ENCODE data around the gene CCDC83.

CCDC83 gene

DNA sequence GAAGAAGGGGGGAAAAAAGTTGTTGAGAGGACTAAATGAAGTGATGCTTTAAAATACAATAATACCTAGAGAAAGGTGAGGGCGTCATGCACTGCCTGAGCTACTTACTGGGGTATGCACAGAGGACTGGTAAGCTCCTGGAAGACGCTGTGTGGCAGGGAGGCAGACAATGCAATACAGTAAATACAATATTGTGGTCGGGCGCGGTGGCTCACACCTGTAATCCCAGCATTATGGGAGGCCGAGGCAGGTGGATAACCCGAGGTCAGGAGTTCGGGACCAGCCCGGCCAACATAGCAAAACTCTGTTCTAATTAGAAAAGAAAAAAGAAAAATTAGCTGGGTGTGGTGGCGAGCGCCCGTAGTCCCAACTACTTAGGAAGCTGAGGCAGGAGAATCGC, 43.6 kb upstream of the CCDC83 start:
- Histone ChIP-seq H3K36me3 (ENCODE audit: control insufficient read depth in 1 of 2, insufficient read depth in 2 of 2, low read depth in 1 of 2, low read length in 2 of 2) (no peaks in the 10 kb centered on the region), H4K91ac (ENCODE audit: low read length) (no peak overlapping the region), H2BK15ac (ENCODE audit: low read depth, poor library complexity, severe bottlenecking) (no peak overlapping the region), H2BK12ac (ENCODE audit: low read length in 2 of 2) (no peak overlapping the region), H3K9me3 (ENCODE audit: control insufficient read depth, low read length) (no peaks in the 10 kb centered on the region), H3K18ac (ENCODE audit: low read depth in 1 of 2, low read length in 2 of 2) (no peak overlapping the region), H3K4me3 (ENCODE audit: insufficient read depth in 1 of 2, low read depth in 1 of 2, low read length in 2 of 2) (peak overlapping the region in 1 of 2 experiments; percentile 84), H3K23ac (ENCODE audit: low read length in 2 of 2) (no peak overlapping the region), H3K14ac (ENCODE audit: low read length in 2 of 2) (no peak overlapping the region), H3K4me2 (ENCODE audit: low read length, poor library complexity, severe bottlenecking) (peak overlapping the region; percentile 98), H2BK120ac (ENCODE audit: low read depth, low read length) (no peak overlapping the region), H3K79me1 (replicated peaks; ENCODE audit: low read length, poor library complexity, severe bottlenecking) (peaks cover 3% of the 10 kb centered on the region), H3K4me1 (ENCODE audit: control insufficient read depth, insufficient read depth, low read depth, low read length) (peaks cover 12% of the 10 kb centered on the region), H4K8ac (ENCODE audit: low read length) (no peak overlapping the region), H3K9ac (ENCODE audit: low read length) (peak overlapping the region; percentile 65), H3K27ac (ENCODE audit: low read length, poor library complexity, severe bottlenecking) (no peak overlapping the region), H2AFZ (ENCODE audit: low read depth, low read length) (no peak overlapping the region), H3K27me3 (ENCODE audit: control insufficient read depth in 1 of 2, insufficient read depth in 1 of 2, low read length in 2 of 2) (no peaks in the 10 kb centered on the region), H2BK5ac (ENCODE audit: low read depth, low read length, poor library complexity, severe bottlenecking) (no peak overlapping the region), H3K4ac (ENCODE audit: low read depth in 1 of 2, low read length in 2 of 2) (no peak overlapping the region), H2AK5ac (ENCODE audit: low read length, severe bottlenecking) (no peak overlapping the region)
- 82% methylated on average over 13 of the region's 13 CpGs for WGBS
- no peak for DNase-seq

DNA sequence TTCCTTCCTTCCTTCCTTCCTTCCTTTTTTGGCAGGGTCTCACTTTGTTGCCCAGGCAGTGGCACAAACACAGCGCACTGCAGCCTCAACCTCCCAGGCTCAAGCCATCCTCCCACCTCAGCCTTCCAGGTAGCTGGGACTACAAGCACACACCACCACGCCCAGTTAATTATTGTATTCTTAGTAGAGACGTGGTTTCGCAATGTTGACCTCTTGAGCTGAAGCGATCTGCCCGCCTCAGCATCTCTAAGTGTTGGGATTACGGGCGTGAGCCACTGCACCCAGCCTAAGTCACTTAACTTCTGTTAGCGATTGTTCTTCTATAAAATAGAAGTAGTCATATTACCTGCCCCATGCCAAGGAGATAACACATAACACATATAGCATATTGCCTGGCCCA, 41.5 kb upstream of the CCDC83 start:
- Histone ChIP-seq H3K4me3 (ENCODE audit: insufficient read depth in 1 of 2, low read depth in 1 of 2, low read length in 2 of 2) (no peak overlapping the region), H2BK12ac (ENCODE audit: low read length in 2 of 2) (no peak overlapping the region), H3K9ac (ENCODE audit: low read length) (no peak overlapping the region), H3K23ac (ENCODE audit: low read length in 2 of 2) (no peak overlapping the region), H3K79me1 (replicated peaks; ENCODE audit: low read length, poor library complexity, severe bottlenecking) (peaks cover 3% of the 10 kb centered on the region), H3K27me3 (ENCODE audit: control insufficient read depth in 1 of 2, insufficient read depth in 1 of 2, low read length in 2 of 2) (no peaks in the 10 kb centered on the region), H2AK5ac (ENCODE audit: low read length, severe bottlenecking) (no peak overlapping the region), H2BK5ac (ENCODE audit: low read depth, low read length, poor library complexity, severe bottlenecking) (no peak overlapping the region), H3K18ac (ENCODE audit: low read depth in 1 of 2, low read length in 2 of 2) (no peak overlapping the region), H3K36me3 (ENCODE audit: control insufficient read depth in 1 of 2, insufficient read depth in 2 of 2, low read depth in 1 of 2, low read length in 2 of 2) (no peaks in the 10 kb centered on the region), H3K4me1 (ENCODE audit: control insufficient read depth, insufficient read depth, low read depth, low read length) (peaks cover 10% of the 10 kb centered on the region), H2AFZ (ENCODE audit: low read depth, low read length) (no peak overlapping the region), H3K14ac (ENCODE audit: low read length in 2 of 2) (no peak overlapping the region), H3K4ac (ENCODE audit: low read depth in 1 of 2, low read length in 2 of 2) (no peak overlapping the region), H4K8ac (ENCODE audit: low read length) (no peak overlapping the region), H4K91ac (ENCODE audit: low read length) (no peak overlapping the region), H3K27ac (ENCODE audit: low read length, poor library complexity, severe bottlenecking) (no peak overlapping the region), H3K4me2 (ENCODE audit: low read length, poor library complexity, severe bottlenecking) (no peak overlapping the region), H2BK15ac (ENCODE audit: low read depth, poor library complexity, severe bottlenecking) (no peak overlapping the region), H3K9me3 (ENCODE audit: control insufficient read depth, low read length) (no peaks in the 10 kb centered on the region), H2BK120ac (ENCODE audit: low read depth, low read length) (no peak overlapping the region)
- no peak for DNase-seq
- 85% methylated on average over 8 of the region's 9 CpGs for WGBS

DNA sequence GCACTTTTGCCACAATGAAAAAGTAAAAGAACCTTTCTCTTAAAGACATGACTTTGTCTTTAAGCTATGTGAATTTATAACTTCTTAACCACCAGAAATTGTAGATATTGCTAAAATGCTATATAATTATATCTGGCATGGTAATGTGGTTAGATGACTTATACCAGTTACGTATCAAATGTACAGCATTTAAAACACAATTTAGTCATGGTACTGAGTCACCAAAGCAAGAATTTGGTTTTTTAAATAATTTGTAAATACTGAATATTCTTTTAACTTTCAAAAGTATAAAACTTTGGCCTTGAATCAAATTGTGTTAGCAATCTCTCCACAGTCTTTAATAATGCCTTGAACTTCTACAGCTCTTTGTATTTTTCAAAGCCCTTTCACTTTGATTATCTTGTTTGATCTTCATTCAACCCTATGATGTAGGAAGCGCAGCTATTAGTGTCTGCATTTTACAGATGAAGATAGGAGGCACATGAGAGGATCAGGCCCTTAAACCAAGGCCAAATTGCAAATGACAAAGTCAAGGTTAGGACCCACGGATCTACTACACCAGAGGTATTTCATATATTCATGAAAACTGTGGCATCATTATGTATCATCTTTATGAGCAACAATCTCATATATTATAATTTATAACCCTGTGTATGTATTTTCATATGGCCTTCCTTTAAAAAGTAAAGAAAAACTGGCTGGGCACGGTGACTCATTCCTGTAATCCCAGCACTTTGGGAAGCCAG, 39.8 kb upstream of the CCDC83 start:
- Histone ChIP-seq H3K23ac (ENCODE audit: low read length in 2 of 2) (no peak overlapping the region), H2AFZ (ENCODE audit: low read depth, low read length) (no peak overlapping the region), H2BK15ac (ENCODE audit: low read depth, poor library complexity, severe bottlenecking) (no peak overlapping the region), H3K9me3 (ENCODE audit: control insufficient read depth, low read length) (no peaks in the 10 kb centered on the region), H3K4me1 (ENCODE audit: control insufficient read depth, insufficient read depth, low read depth, low read length) (peaks cover 7% of the 10 kb centered on the region), H3K36me3 (ENCODE audit: control insufficient read depth in 1 of 2, insufficient read depth in 2 of 2, low read depth in 1 of 2, low read length in 2 of 2) (no peaks in the 10 kb centered on the region), H3K14ac (ENCODE audit: low read length in 2 of 2) (no peak overlapping the region), H3K27ac (ENCODE audit: low read length, poor library complexity, severe bottlenecking) (no peak overlapping the region), H2BK120ac (ENCODE audit: low read depth, low read length) (no peak overlapping the region), H3K4ac (ENCODE audit: low read depth in 1 of 2, low read length in 2 of 2) (no peak overlapping the region), H3K79me1 (replicated peaks; ENCODE audit: low read length, poor library complexity, severe bottlenecking) (peaks cover 2% of the 10 kb centered on the region), H2BK5ac (ENCODE audit: low read depth, low read length, poor library complexity, severe bottlenecking) (no peak overlapping the region), H4K8ac (ENCODE audit: low read length) (no peak overlapping the region), H3K4me2 (ENCODE audit: low read length, poor library complexity, severe bottlenecking) (no peak overlapping the region), H2BK12ac (ENCODE audit: low read length in 2 of 2) (no peak overlapping the region), H3K4me3 (ENCODE audit: insufficient read depth in 1 of 2, low read depth in 1 of 2, low read length in 2 of 2) (no peak overlapping the region), H4K91ac (ENCODE audit: low read length) (no peak overlapping the region), H2AK5ac (ENCODE audit: low read length, severe bottlenecking) (no peak overlapping the region), H3K9ac (ENCODE audit: low read length) (peak overlapping the region; percentile 19), H3K27me3 (ENCODE audit: control insufficient read depth in 1 of 2, insufficient read depth in 1 of 2, low read length in 2 of 2) (no peaks in the 10 kb centered on the region), H3K18ac (ENCODE audit: low read depth in 1 of 2, low read length in 2 of 2) (no peak overlapping the region)
- 97% methylated on average over 2 of the region's 4 CpGs for WGBS
- no peak for DNase-seq

DNA sequence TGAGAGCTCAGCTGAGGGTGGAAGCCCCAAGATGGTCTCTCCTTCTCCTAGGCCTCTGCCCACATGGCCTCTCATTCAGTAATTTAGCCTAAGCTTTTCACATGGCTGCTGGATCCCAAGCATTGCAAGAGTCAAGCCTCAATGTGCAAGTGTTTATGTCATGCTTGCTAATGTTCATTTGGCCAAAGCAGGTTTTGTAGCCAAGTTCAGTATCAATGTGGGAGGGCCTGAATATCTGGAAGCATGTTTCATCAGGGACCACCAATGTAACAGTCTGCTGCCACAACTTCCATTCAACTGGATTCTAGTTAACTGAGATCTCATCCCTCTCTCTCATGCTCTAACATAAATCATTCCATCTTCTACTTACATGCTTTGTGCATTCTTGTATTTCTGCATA, 35.7 kb upstream of the CCDC83 start:
- Histone ChIP-seq H2AK5ac (ENCODE audit: low read length, severe bottlenecking) (no peak overlapping the region), H2AFZ (ENCODE audit: low read depth, low read length) (no peak overlapping the region), H3K27me3 (ENCODE audit: control insufficient read depth in 1 of 2, insufficient read depth in 1 of 2, low read length in 2 of 2) (no peaks in the 10 kb centered on the region), H3K27ac (ENCODE audit: low read length, poor library complexity, severe bottlenecking) (no peak overlapping the region), H3K14ac (ENCODE audit: low read length in 2 of 2) (no peak overlapping the region), H3K4ac (ENCODE audit: low read depth in 1 of 2, low read length in 2 of 2) (no peak overlapping the region), H3K79me1 (replicated peaks; ENCODE audit: low read length, poor library complexity, severe bottlenecking) (no peaks in the 10 kb centered on the region), H3K23ac (ENCODE audit: low read length in 2 of 2) (no peak overlapping the region), H2BK12ac (ENCODE audit: low read length in 2 of 2) (no peak overlapping the region), H3K4me2 (ENCODE audit: low read length, poor library complexity, severe bottlenecking) (no peak overlapping the region), H3K4me1 (ENCODE audit: control insufficient read depth, insufficient read depth, low read depth, low read length) (peaks cover 4% of the 10 kb centered on the region), H2BK15ac (ENCODE audit: low read depth, poor library complexity, severe bottlenecking) (no peak overlapping the region), H4K91ac (ENCODE audit: low read length) (no peak overlapping the region), H3K4me3 (ENCODE audit: insufficient read depth in 1 of 2, low read depth in 1 of 2, low read length in 2 of 2) (no peak overlapping the region), H2BK120ac (ENCODE audit: low read depth, low read length) (no peak overlapping the region), H3K9ac (ENCODE audit: low read length) (no peak overlapping the region), H3K18ac (ENCODE audit: low read depth in 1 of 2, low read length in 2 of 2) (no peak overlapping the region), H3K36me3 (ENCODE audit: control insufficient read depth in 1 of 2, insufficient read depth in 2 of 2, low read depth in 1 of 2, low read length in 2 of 2) (no peaks in the 10 kb centered on the region), H4K8ac (ENCODE audit: low read length) (no peak overlapping the region), H2BK5ac (ENCODE audit: low read depth, low read length, poor library complexity, severe bottlenecking) (no peak overlapping the region), H3K9me3 (ENCODE audit: control insufficient read depth, low read length) (no peaks in the 10 kb centered on the region)
- DNase-seq = no peak

All from mesenchymal stem cell (in vitro differentiated cells and primary cell).